ENCODE measurements around the gene RUFY1.

RUFY1 gene

DNA sequence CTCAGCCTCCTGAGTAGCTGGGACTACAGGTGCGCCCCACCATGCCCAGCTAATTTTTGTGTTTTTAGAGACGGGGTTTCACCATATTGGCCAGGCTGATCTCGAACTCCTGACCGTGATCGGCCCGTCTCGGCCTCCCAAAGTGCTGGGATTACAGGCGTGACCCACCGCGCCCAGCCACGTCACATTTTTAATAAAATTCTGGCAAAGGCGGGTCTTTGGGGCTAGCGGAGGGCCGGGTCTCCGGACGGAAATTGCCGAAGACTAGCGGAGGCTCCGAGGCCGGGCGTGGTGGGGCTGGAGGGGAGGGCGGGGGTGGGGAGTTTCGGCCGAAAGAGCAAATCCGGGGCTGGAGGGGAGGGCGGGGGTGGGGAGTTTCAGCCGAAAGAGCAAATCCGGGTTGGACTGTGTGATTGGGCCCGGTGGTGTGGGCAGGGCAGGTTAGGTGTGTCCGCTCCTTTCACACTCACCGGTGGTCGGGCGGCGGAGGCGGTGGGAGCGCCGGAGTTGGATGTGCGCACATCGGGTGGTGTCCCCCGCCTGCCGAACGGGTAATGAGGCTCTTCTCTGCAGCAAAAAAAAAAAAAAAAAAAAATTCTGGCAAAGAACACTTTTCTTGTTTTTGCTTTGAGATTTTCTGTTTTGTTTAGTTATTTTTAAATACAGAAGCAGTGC, 27.1 kb downstream of the RUFY1 start:
- H3K27ac ChIP-seq = no peak overlapping the region
- TF ChIP-seq CTCF (conservative IDR thresholded peaks at IDR 0.05) = no peak

DNA sequence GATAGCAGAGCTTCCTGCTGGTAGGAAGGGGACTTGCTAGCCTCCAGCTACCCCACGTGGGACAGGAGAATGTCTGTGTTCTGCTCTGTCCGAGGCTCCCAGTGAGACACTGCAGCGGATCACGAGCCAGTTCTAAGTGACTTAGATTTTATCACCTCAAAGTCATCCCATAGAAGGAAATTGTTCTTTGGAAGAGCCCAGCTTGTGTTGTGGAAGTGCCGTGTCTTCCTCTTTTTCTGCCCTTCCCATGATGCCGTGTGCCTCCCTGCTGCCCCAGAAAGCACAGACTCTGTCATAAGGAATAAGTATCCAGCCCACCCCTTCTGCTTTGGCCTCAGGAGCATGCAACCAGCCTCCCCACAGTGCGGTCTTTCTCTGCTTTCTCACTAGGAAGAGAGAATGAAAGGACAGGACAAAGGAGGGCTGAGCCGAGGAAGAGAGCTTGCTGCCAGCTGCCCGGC, 35.6 kb downstream of the RUFY1 start:
- TF ChIP-seq CTCF (conservative IDR thresholded peaks at IDR 0.05) = no peak
- H3K27ac ChIP-seq = no peak overlapping the region

GRCh38 chr5:179588166-179588565, 37.8 kb downstream of the RUFY1 start:
- no peak overlapping the region for H3K27ac ChIP-seq
- TF ChIP-seq CTCF (conservative IDR thresholded peaks at IDR 0.05) = no peak

- TF ChIP-seq CTCF (conservative IDR thresholded peaks at IDR 0.05) = no peak
- no peak overlapping the region; the same call in 1 of the 2 replicates for H3K27ac ChIP-seq
Measured at GRCh38 chr5:179595916-179596315, 45.6 kb downstream of the RUFY1 start.

- no peak overlapping the region; the same call in 1 of the 2 replicates for H3K27ac ChIP-seq
- no peak for TF ChIP-seq CTCF (conservative IDR thresholded peaks at IDR 0.05)
Measured at GRCh38 chr5:179596421-179596820, 46.1 kb downstream of the RUFY1 start.

- H3K27ac ChIP-seq = no peak overlapping the region
- no peak for TF ChIP-seq CTCF (conservative IDR thresholded peaks at IDR 0.05)
Measured at GRCh38 chr5:179599100-179599499, 48.7 kb downstream of the RUFY1 start.

GRCh38 chr5:179599566-179599965, 49.2 kb downstream of the RUFY1 start:
- no peak for TF ChIP-seq CTCF (conservative IDR thresholded peaks at IDR 0.05)
- H3K27ac ChIP-seq = no peak overlapping the region
